Pons (tissue), 1 donor: Measurements from ENCODE around the gene ZC3H15.

Source experiments
- DNase-seq: peaks from one replicate; pipeline ENCODE4 v3.0.0-alpha.2; 2016; ENCODE audit warnings: low spot score

ZC3H15 gene

GRCh38 chr2:186544255-186544675 lies 58.2 kb downstream of the ZC3H15 start:
- DNase-seq: peak; percentile 12

GRCh38 chr2:186546846-186547245 lies 60.8 kb downstream of the ZC3H15 start:
- DNase-seq: no peak

- DNase-seq: no peak
Measured at GRCh38 chr2:186551323-186552050, 65.4 kb downstream of the ZC3H15 start.

DNA sequence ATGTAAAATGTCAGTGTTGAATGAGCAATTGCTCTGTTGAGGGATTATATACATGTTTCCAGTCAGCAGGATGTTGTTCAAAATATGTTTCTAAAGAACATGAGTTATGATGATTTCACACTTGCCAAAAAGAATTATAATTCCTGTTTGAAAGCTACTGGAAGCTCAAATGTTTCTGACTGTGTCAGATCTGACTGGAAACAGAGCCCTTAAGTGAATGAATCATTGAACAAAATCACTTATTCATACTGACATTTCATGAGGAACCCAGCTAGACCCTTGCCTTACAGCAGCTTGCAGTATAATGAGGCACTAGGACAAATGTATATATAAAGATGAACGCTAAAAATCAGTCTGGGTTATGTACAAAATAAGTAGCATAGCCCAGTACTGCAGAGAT lies 68.4 kb downstream of the ZC3H15 start:
- no peak for DNase-seq

GRCh38 chr2:186554850-186555671 lies 69.0 kb downstream of the ZC3H15 start:
- DNase-seq: no peak

DNA sequence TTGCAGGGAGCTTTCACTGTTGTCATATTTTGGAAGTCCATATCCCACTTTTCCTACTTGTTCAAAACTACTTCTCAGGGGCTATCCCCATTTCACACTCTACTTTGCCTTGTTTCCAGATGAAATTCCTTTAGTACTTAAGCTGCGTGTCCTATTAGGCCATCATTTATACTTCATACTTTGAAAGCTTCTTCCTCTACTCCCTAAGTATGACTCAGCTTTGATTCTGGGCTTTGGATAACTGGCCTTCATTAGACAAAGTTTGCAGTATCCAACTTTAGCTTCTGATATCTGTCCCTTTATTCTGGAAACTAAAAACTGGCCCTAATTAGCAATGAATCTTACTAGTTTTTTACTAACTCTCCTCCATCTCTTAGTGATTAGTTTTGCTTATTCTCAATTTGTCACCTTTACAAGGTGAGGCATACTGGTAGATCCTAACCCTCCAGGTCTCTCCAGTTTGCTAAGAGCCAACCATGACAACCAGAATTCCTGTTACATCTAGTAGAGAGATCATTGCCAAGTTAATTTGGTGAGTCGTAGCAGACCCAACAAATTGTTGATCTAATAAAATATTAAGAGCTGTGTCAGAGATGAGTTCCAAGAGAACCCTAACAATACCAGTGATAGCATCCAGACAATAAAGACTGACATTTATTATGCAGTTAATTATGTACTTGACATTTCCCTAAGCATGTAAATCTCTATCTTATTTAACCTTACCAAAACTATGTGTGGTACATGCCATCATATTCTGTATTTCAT lies 72.6 kb downstream of the ZC3H15 start:
- DNase-seq: no peak
